HEK293 (cell line): ENCODE results near the gene C1orf21.

Experiments used
- CTCF ChIA-PET: fragments of 350-600 bp; formaldehyde crosslinking; extraction: SDS; loops from one replicate; lab custom pipeline; 2021; ENCODE audit warnings: antibody characterized with exemption; lab: Yijun Ruan, JAX
- POLR2A ChIA-PET: fragments of 300-600 bp; formaldehyde crosslinking; extraction: SDS; loops from one replicate; lab custom pipeline; 2020; ENCODE audit warnings: antibody characterized with exemption, inconsistent platforms; lab: Yijun Ruan, JAX
- H3K27ac ChIP-seq: fragments of 200-500 bp; sonication (Bioruptor generic); 2 replicates; pipeline ENCODE4 v1.5.1; 2014; ENCODE audit warnings: low read depth, low read length, control low read depth, inconsistent platforms; ENCODE audit errors: extremely low read depth
- H3K36me3 ChIP-seq, 2 experiments: fragments of 200-500 bp in 1 of 2; sonication (Bioruptor generic) in 1 of 2; 1 replicate in 1 of 2; 2 replicates in 1 of 2; pipeline ENCODE4 v1.5.1; 2014 to 2017; ENCODE audit warnings: inconsistent platforms in 2 of 2, low read length in 2 of 2; ENCODE audit not compliant: control insufficient read depth in 2 of 2, insufficient read depth in 1 of 2
- H3K4me1 ChIP-seq: fragments of 200-500 bp; sonication (Bioruptor generic); 2 replicates; pipeline ENCODE4 v1.5.1; 2014; ENCODE audit warnings: mild to moderate bottlenecking, low read length, inconsistent platforms; ENCODE audit not compliant: control insufficient read depth, insufficient read depth
- H3K4me3 ChIP-seq: 2 replicates; pipeline ENCODE4 v1.5.1; 2011; ENCODE audit warnings: low read depth, mild to moderate bottlenecking, control low read depth, low read length, moderate library complexity
- H3K9me3 ChIP-seq: fragments of 200-500 bp; sonication (Bioruptor generic); 2 replicates; pipeline ENCODE4 v1.5.1; 2014; ENCODE audit warnings: low read depth, low read length, inconsistent platforms; ENCODE audit not compliant: control insufficient read depth, insufficient read depth
- GLIS1 ChIP-seq: fragments of 450-650 bp; formaldehyde crosslinking; IDR thresholded peaks from 2 replicates; pipeline ENCODE4 v1.5.1; 2016; ENCODE audit warnings: missing biosample characterization, missing genetic modification characterization
- IKZF3 ChIP-seq: fragments of 450-650 bp; IDR thresholded peaks from 2 replicates; pipeline ENCODE4 v1.5.0; 2018; ENCODE audit warnings: missing biosample characterization, mild to moderate bottlenecking, missing genetic modification characterization, moderate library complexity
- KLF10 ChIP-seq: fragments of 450-650 bp; IDR thresholded peaks from 2 replicates; pipeline ENCODE4 v1.5.1; 2018; ENCODE audit warnings: missing biosample characterization, mild to moderate bottlenecking, missing genetic modification characterization
- PRDM10 ChIP-seq: fragments of 450-650 bp; formaldehyde crosslinking; IDR thresholded peaks from 2 replicates; pipeline ENCODE4 v1.5.1; 2016; ENCODE audit warnings: missing biosample characterization, missing genetic modification characterization
- SCRT2 ChIP-seq: fragments of 450-650 bp; formaldehyde crosslinking; IDR thresholded peaks from 2 replicates; pipeline ENCODE4 v1.5.1; 2016; ENCODE audit warnings: missing biosample characterization, missing genetic modification characterization
- SP2 ChIP-seq: fragments of 450-650 bp; formaldehyde crosslinking; IDR thresholded peaks from 2 replicates; pipeline ENCODE4 v1.5.1; 2016; ENCODE audit warnings: missing biosample characterization, missing genetic modification characterization
- SP3 ChIP-seq: fragments of 450-650 bp; formaldehyde crosslinking; IDR thresholded peaks from 2 replicates; pipeline ENCODE4 v1.5.1; 2016; ENCODE audit warnings: missing biosample characterization, missing genetic modification characterization
- SP7 ChIP-seq: fragments of 450-650 bp; formaldehyde crosslinking; IDR thresholded peaks from 2 replicates; pipeline ENCODE4 v1.5.1; 2016; ENCODE audit warnings: missing biosample characterization, missing genetic modification characterization
- ZBTB17 ChIP-seq: fragments of 450-650 bp; formaldehyde crosslinking; IDR thresholded peaks from 2 replicates; pipeline ENCODE4 v1.5.1; 2016; ENCODE audit warnings: missing biosample characterization, missing genetic modification characterization
- ZNF184 ChIP-seq: fragments of 450-650 bp; IDR thresholded peaks from 2 replicates; pipeline ENCODE4 v1.5.1; 2018; ENCODE audit warnings: missing biosample characterization, mild to moderate bottlenecking, missing genetic modification characterization
- ZNF2 ChIP-seq: fragments of 450-650 bp; formaldehyde crosslinking; IDR thresholded peaks from 2 replicates; pipeline ENCODE4 v1.5.1; 2016; ENCODE audit warnings: missing biosample characterization, missing genetic modification characterization
- ZNF223 ChIP-seq: fragments of 450-650 bp; formaldehyde crosslinking; IDR thresholded peaks from 2 replicates; pipeline ENCODE4 v1.5.1; 2016; ENCODE audit warnings: missing biosample characterization, missing genetic modification characterization
- ZNF335 ChIP-seq: fragments of 450-650 bp; formaldehyde crosslinking; conservative IDR thresholded peaks from 2 replicates; pipeline ENCODE4 v1.5.1; 2016; ENCODE audit warnings: missing biosample characterization, missing genetic modification characterization
- ZNF544 ChIP-seq: fragments of 450-650 bp; formaldehyde crosslinking; IDR thresholded peaks from 2 replicates; pipeline ENCODE4 v1.5.0; 2017; ENCODE audit warnings: missing biosample characterization, missing genetic modification characterization
- ZNF639 ChIP-seq: fragments of 450-650 bp; formaldehyde crosslinking; IDR thresholded peaks from 2 replicates; pipeline ENCODE4 v1.5.1; 2016; ENCODE audit warnings: missing biosample characterization, missing genetic modification characterization
- ZNF658 ChIP-seq: fragments of 450-650 bp; formaldehyde crosslinking; IDR thresholded peaks from 2 replicates; pipeline ENCODE4; 2016; ENCODE audit warnings: missing biosample characterization, missing genetic modification characterization
- ZNF660 ChIP-seq: fragments of 450-650 bp; IDR thresholded peaks from 2 replicates; pipeline ENCODE4 v1.5.1; 2018; ENCODE audit warnings: missing biosample characterization, mild to moderate bottlenecking, missing genetic modification characterization
- ZNF701 ChIP-seq: fragments of 450-650 bp; formaldehyde crosslinking; IDR thresholded peaks from 2 replicates; pipeline ENCODE4 v1.5.1; 2016; ENCODE audit warnings: missing biosample characterization, missing genetic modification characterization
- TF ChIP-seq, protein P1 (sequence below): fragments of 450-650 bp; formaldehyde crosslinking; IDR thresholded peaks from 2 replicates; pipeline ENCODE4 v1.5.1; 2016; ENCODE audit warnings: missing biosample characterization, missing genetic modification characterization
- TF ChIP-seq, protein P2 (sequence below): fragments of 450-650 bp; formaldehyde crosslinking; optimal IDR thresholded peaks from 2 replicates; pipeline ENCODE3; 2016; ENCODE audit warnings: missing biosample characterization, mild to moderate bottlenecking, missing genetic modification characterization
- TF ChIP-seq, protein P3 (sequence below): fragments of 450-650 bp; formaldehyde crosslinking; IDR thresholded peaks from 2 replicates; pipeline ENCODE4 v1.5.1; 2017; ENCODE audit warnings: missing biosample characterization, missing genetic modification characterization

C1orf21 gene

GRCh38 chr1:184383772-184384323, 3.0 kb upstream of the C1orf21 start:
- ChIA-PET CTCF (interaction anchor here (0.6 to 1.1 kb wide), 4 partner anchors 10 to 280 kb away, joined by 3 to 5 read pairs (median 4); no protein-coding TSS in a partner anchor), POLR2A (no interaction called here)
- Histone ChIP-seq H3K4me1 (peaks cover 7% of the 10 kb centered on the region), H3K9me3 (no peaks in the 10 kb centered on the region), H3K4me3 (no peak overlapping the region), H3K27ac (no peak overlapping the region), H3K36me3 (no peaks in the 10 kb centered on the region)
- no peak for TF ChIP-seq SP7 (tag by site-specific recombination)
- TF ChIP-seq ZNF223 (tag by site-specific recombination) = no peak
- TF ChIP-seq ZNF639 = no peak
- no peak for TF ChIP-seq ZNF658 (tag by site-specific recombination)
- no peak for TF ChIP-seq GLIS1
- TF ChIP-seq, protein P1, sequence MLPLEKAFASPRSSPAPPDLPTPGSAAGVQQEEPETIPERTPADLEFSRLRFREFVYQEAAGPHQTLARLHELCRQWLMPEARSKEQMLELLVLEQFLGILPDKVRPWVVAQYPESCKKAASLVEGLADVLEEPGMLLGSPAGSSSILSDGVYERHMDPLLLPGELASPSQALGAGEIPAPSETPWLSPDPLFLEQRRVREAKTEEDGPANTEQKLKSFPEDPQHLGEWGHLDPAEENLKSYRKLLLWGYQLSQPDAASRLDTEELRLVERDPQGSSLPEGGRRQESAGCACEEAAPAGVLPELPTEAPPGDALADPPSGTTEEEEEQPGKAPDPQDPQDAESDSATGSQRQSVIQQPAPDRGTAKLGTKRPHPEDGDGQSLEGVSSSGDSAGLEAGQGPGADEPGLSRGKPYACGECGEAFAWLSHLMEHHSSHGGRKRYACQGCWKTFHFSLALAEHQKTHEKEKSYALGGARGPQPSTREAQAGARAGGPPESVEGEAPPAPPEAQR (tag by site-specific recombination) = no peak
- TF ChIP-seq SCRT2 (tag by site-specific recombination) = 0 out of 2 replicates have a peak, but pooled peaks have one; percentile 19
- no peak for TF ChIP-seq ZNF2 (tag by site-specific recombination)

DNA sequence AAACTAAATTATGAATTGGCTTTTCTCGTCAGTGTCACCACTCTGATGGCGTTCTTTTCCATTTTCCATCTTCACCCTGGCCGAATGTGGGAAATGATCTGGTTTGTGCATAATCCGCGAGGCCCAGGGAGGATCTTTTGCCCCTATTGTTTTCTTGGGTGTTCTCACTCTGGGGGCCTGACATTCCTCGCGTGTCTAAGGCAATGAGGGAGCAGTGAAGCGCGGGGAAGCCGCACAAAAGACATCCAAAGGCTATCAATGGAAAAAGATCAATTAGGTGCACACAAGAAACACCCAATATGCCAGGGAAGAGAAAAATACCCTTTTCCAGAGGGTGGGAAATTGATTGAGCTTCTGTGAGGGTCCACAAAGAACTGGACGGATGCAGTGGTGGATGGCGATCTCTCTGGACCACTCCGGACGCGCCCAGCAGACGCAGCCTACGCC, 941 bp upstream of the C1orf21 start:
- peak overlapping the region; percentile 90 for H3K27ac ChIP-seq
- POLR2A ChIA-PET = interaction anchor here (1.2 to 2.0 kb wide), 8 partner anchors 10 to 293 kb away, joined by 3 to 12 read pairs (median 6); no protein-coding TSS in a partner anchor
- CTCF ChIA-PET = interaction anchor here (0.6 to 0.7 kb wide), 2 partner anchors 278 to 760 kb away, joined by 3 read pairs; no protein-coding TSS in a partner anchor
- peak overlapping the region; percentile 88 for H3K4me3 ChIP-seq
- no peaks in the 10 kb centered on the region for H3K36me3 ChIP-seq
- TF ChIP-seq ZNF335 (0 out of 2 replicates have a peak, but pooled peaks have one; percentile 15), SP3 (tag by site-specific recombination) (no peak)
- H3K9me3 ChIP-seq = no peaks in the 10 kb centered on the region
- H3K4me1 ChIP-seq = peaks cover 20% of the 10 kb centered on the region

DNA sequence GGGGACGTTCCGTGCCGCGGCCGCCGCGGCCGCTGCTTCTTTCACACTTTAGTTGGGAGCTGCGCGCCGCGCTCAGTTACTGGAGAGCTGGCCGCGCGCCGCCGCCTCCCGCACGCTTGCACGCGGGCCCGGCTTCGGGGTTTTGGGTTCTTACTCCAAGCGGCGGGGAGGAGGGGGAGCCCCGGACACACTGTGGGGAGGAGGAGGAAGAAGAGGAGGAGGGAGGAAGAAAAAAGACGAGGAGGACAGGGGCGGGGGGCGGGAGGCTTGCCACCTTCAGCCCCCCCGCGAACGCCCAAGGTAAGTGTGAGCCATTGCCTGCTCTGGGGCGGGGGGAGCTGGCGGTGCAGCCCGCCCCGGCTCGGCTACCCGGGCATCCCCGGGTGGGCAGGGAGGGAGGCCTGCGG, 243 bp downstream of the C1orf21 start:
- ChIA-PET POLR2A (interaction anchor here (0.6 to 2.0 kb wide), 24 partner anchors 9 to 566 kb away, joined by 3 to 12 read pairs (median 4); partner anchors contain the start of gene TSEN15), CTCF (interaction anchor here (0.5 to 1.0 kb wide), 5 partner anchors 55 to 721 kb away, joined by 3 to 6 read pairs (median 4); no protein-coding TSS in a partner anchor)
- Histone ChIP-seq H3K4me3 (peak overlapping the region; percentile 88), H3K4me1 (peaks cover 25% of the 10 kb centered on the region), H3K36me3 (no peaks in the 10 kb centered on the region), H3K9me3 (no peaks in the 10 kb centered on the region), H3K27ac (peak overlapping the region; percentile 90)
- TF ChIP-seq KLF10 (tag by site-specific recombination) (0 out of 2 replicates have a peak, but pooled peaks have one; percentile 19), SP2 (tag by site-specific recombination) (peak; percentile 30), ZNF544 (no peak), ZNF184 (tag by site-specific recombination) (peak; percentile 9; the same call in 1 of the 2 replicates), ZBTB17 (tag by site-specific recombination) (0 out of 2 replicates have a peak, but pooled peaks have one; percentile 11), SP3 (tag by site-specific recombination) (peak; percentile 50), PRDM10 (tag by site-specific recombination) (peak; percentile 23), IKZF3 (tag by site-specific recombination) (peak; percentile 89; the same call in 1 of the 2 replicates), ZNF701 (no peak), ZNF660 (tag by site-specific recombination) (0 out of 2 replicates have a peak, but pooled peaks have one; percentile 27)
- TF ChIP-seq, protein P2, sequence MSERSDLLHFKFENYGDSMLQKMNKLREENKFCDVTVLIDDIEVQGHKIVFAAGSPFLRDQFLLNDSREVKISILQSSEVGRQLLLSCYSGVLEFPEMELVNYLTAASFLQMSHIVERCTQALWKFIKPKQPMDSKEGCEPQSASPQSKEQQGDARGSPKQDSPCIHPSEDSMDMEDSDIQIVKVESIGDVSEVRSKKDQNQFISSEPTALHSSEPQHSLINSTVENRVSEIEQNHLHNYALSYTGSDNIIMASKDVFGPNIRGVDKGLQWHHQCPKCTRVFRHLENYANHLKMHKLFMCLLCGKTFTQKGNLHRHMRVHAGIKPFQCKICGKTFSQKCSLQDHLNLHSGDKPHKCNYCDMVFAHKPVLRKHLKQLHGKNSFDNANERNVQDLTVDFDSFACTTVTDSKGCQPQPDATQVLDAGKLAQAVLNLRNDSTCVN = peak; percentile 96
- TF ChIP-seq, protein P3, sequence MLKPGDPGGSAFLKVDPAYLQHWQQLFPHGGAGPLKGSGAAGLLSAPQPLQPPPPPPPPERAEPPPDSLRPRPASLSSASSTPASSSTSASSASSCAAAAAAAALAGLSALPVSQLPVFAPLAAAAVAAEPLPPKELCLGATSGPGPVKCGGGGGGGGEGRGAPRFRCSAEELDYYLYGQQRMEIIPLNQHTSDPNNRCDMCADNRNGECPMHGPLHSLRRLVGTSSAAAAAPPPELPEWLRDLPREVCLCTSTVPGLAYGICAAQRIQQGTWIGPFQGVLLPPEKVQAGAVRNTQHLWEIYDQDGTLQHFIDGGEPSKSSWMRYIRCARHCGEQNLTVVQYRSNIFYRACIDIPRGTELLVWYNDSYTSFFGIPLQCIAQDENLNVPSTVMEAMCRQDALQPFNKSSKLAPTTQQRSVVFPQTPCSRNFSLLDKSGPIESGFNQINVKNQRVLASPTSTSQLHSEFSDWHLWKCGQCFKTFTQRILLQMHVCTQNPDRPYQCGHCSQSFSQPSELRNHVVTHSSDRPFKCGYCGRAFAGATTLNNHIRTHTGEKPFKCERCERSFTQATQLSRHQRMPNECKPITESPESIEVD (tag by site-specific recombination) = 0 out of 2 replicates have a peak, but pooled peaks have one; percentile 3
